K562 (cell line): ENCODE measurements around the gene PPP1CA. TPM values are rescaled to one million over a fixed set of nuclear protein-coding genes. Genes with fewer than 3 reads are reported as not detected.

Source experiments
- CHD2 ChIP-seq: IDR thresholded peaks from 2 replicates; pipeline ENCODE4 v1.6.1; 2011; ENCODE audit warnings: low read depth, low read length
- DNMT1 ChIP-seq: fragments of 450-650 bp; IDR thresholded peaks from 2 replicates; pipeline ENCODE4 v1.6.1; 2016; ENCODE audit warnings: antibody characterized with exemption, mild to moderate bottlenecking
- E4F1 ChIP-seq: fragments of 250-450 bp; sonication (Bioruptor Pico); IDR thresholded peaks from 2 replicates; pipeline ENCODE4 v1.5.0; 2021; ENCODE audit warnings: mild to moderate bottlenecking, borderline replicate concordance
- GMEB1 ChIP-seq: fragments of 250-450 bp; sonication (Bioruptor Pico); IDR thresholded peaks from 2 replicates; pipeline ENCODE4 v1.4.0; 2020; ENCODE audit warnings: mild to moderate bottlenecking
- GTF3C2 ChIP-seq: IDR thresholded peaks from 3 replicates; pipeline ENCODE4 v1.6.1; 2011; ENCODE audit warnings: borderline replicate concordance, mild to moderate bottlenecking, moderate library complexity; ENCODE audit not compliant: insufficient read length; ENCODE audit errors: extremely low read depth
- MECOM ChIP-seq: fragments of 250-450 bp; sonication (Bioruptor Pico); IDR thresholded peaks from 2 replicates; pipeline ENCODE4 v1.8.0; 2022; ENCODE audit warnings: inconsistent platforms
- NR2C2 ChIP-seq, 2 experiments: fragments of 200-800 bp in 1 of 2; sonication (Bioruptor generic) in 1 of 2; sonication (generic) in 1 of 2; formaldehyde crosslinking in 1 of 2; IDR thresholded peaks; 2 replicates each; pipeline versions ENCODE4 v1.6.1 to v1.8.0; 2016 to 2022; ENCODE audit warnings: mild to moderate bottlenecking in 1 of 2, missing compliant biosample characterization in 1 of 2, missing genetic modification characterization in 1 of 2, missing genetic modification reagents in 1 of 2
- PREB ChIP-seq: sonication (generic); formaldehyde crosslinking; IDR thresholded peaks from 2 replicates; pipeline ENCODE4 v1.8.1; 2023; ENCODE audit warnings: mild to moderate bottlenecking, missing genetic modification reagents
- SIRT6 ChIP-seq: IDR thresholded peaks from one replicate; pipeline ENCODE4 v1.6.1; 2012; ENCODE audit warnings: low read depth, mild to moderate bottlenecking, control low read depth, inconsistent platforms, low read length, moderate library complexity
- ZBTB11 ChIP-seq, 3 experiments: fragments of 200-800 bp in 1 of 3; fragments of 250-450 bp in 1 of 3; fragments of 450-650 bp in 1 of 3; sonication (Bioruptor Pico) in 1 of 3; sonication (Bioruptor generic) in 1 of 3; formaldehyde crosslinking in 1 of 3; IDR thresholded peaks; 2 replicates each; pipeline versions ENCODE4 v1.6.1 to v1.8.0; 2016 to 2022; ENCODE audit warnings: mild to moderate bottlenecking in 2 of 3, missing genetic modification characterization in 2 of 3, missing compliant biosample characterization in 1 of 3, moderate library complexity in 1 of 3
- ZNF253 ChIP-seq: fragments of 250-450 bp; sonication (Bioruptor Pico); conservative IDR thresholded peaks from 2 replicates; pipeline ENCODE4 v1.6.1; 2021; ENCODE audit warnings: mild to moderate bottlenecking
- polyA plus RNA-seq, 8 experiments: library from polyadenylated mRNA; depleted of rRNA in 4 of 8; stranded (reverse) in 5 of 8; unstranded in 3 of 8; fragments of >200 nt; fragmentation: Nextera tagmentation in 2 of 8; fragmentation: Illumina TruSeq in 1 of 8; extraction: Ambion mirVana in 2 of 8; extraction: Trizol in 1 of 8; gene quantifications; 2 replicates each; pipeline versions ENCODE4 v1.2.1 to v1.2.3, GENCODE V29; 2011 to 2014; ENCODE audit warnings: inconsistent platforms in 1 of 8, missing spikeins in 1 of 8
- total RNA-seq, 7 experiments: library from RNA; depleted of rRNA in 6 of 7; stranded (reverse); fragments of >200 nt in 6 of 7; fragmentation: Illumina TruSeq in 2 of 7; extraction: Trizol in 2 of 7; gene quantifications; 2 replicates each; pipeline versions ENCODE4 v1.2.1 to v1.2.3, GENCODE V29; 2011 to 2021; ENCODE audit warnings: low replicate concordance in 1 of 7

PPP1CA gene
- total and polyA plus RNA-seq, 9 of the 15 experiments (the other 6 are each of a cell fraction or from before 2014, with no cell fraction given): 18.2 to 242 (median 188) TPM

- TF ChIP-seq DNMT1 (no peak), SIRT6 (no peak), ZBTB11 (CRISPR knock-in tag; IDR thresholded peaks at IDR 0.05) (no peak; a peak in 1 of 6 replicates), E4F1 (CRISPR knock-in tag) (no peak), GMEB1 (CRISPR knock-in tag) (no peak), CHD2 (no peak), PREB (CRISPR knock-in tag) (no peak), MECOM (CRISPR knock-in tag) (no peak), ZNF253 (CRISPR knock-in tag) (no peak), GTF3C2 (no peak), NR2C2 (CRISPR knock-in tag; IDR thresholded peaks at IDR 0.05) (peak; percentile 87), NR2C2 (tag; IDR thresholded peaks at IDR 0.05) (peak; percentile 96)
Measured at GRCh38 chr11:67354075-67355022, 47.3 kb downstream of the PPP1CA start (continued).
